Astrocyte of the hippocampus (primary cell): ENCODE data around the gene XXYLT1.

Experiments used
- DNase-seq: peaks from one replicate; pipeline ENCODE4 v3.0.0; 2011; ENCODE audit warnings: low read depth, low spot score

Gene XXYLT1

GRCh38 chr3:195185583-195185982 lies 85.4 kb downstream of the XXYLT1 start:
- DNase-seq: no peak

DNA sequence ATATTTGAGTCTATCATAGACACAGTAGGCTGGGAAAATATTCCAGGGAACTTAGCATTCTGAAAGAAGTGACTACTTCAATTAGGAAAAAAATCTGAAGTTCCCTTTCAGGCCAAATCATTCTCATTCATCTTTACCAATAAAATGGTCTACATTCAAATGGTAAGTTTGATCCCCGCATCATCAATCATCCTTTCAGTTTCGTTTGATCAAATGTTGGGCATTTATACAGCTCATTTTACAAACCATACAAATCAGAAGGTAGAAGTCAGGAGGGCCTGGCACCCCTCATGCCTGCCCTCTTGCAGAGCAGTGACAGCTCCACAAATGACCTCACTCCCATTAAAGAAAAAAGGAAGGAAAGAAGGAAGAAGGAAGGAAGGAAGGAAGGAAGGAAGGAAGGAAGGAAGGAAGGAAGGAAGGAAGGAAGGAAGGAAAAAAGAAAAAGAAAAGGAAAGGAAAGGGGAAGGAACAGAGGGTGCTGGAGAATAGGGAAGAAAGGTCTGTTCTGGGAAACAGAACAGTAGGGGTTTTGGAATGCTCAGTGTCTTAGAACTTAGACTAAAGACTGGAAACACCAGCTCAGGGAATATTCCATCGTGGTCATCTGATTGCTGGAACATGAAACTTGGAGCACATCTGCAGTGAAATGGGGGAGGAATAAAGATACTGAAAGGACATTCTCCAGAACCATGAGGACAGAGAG lies 86.1 kb downstream of the XXYLT1 start:
- no peak for DNase-seq

DNA sequence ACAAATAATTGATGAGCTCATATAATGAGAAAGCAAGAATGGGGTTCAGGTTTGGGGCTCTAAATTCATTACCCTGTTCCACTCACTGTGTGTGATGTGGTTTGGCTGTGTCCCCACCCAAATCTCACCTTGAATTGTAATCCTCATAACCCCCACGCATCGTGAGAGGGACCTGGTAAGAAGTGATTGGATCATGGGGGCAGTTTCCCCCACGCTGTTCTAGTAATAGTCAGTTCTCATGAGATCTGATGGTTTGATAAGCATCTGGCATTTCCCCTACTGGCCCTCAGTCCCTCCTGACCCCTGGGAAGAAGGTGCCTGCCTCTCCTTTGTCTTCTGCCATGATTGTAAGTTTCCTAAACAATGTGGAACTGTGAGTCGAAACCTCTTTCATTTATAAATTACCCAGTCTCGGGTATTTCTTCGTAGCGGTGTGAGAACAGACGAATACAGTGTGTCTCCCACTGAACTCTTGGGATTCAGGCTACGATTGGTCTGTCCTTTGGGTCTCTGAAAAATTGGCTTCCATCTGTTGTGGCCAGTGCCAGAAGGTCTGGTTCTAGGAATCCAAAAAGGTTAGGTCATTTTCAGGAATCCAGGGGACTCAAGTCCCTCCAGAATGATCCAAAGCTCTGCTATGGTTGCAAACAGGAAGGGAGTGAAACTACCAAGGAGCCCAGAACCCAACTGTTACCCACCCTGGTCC lies 87.7 kb downstream of the XXYLT1 start:
- no peak for DNase-seq

GRCh38 chr3:195182470-195182795 lies 88.5 kb downstream of the XXYLT1 start:
- peak; percentile 87 for DNase-seq

GRCh38 chr3:195181741-195182469 lies 89.1 kb downstream of the XXYLT1 start:
- no peak for DNase-seq

DNA sequence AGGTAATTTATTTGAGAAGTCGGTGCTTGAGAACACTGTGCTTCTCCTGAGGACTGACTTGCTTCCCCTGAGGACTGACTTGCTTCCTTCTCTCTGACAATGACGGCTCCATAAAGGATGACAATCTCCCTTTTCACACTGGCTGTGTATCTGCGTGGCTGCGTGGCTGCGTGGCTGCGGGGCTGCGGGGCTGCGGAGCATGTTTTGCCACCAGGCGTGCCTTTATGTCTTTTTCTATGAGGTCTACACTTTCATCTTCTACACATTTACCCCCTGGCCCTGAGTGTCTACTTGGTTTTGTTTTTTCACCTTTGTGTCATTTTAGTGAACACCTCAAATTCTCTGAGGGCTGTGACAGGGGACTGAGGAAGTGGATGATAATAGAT lies 89.9 kb downstream of the XXYLT1 start:
- no peak for DNase-seq

DNA sequence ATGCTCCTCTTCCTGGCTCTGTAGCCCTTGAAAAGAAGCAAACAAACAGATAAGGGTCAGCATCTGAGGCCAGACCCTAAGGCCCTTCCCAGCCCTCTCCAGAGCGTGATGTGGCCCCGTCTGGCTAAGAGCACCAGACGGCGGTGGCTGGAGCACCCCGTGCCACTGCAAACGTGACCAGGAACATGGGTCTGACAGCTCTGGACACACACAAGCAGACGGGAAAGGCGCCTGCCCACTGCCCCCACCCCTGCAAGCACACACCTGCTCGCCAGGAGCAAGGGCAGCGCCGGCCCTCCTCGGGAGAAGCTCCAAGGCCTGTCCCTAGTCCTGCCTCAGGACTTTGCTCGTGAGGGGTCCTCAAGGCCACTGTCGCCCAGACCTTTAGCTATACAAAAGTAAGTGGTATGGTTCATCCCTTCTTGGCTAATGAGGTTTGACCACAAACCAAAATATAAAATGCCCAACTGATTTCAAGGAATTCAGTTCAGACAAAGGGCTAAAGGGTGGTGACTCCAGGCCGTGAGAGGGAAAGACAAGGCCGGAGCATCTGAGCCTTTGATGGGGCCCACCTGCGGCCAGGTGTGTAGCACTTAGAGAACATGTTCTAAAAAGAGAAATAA lies 90.4 kb downstream of the XXYLT1 start:
- peak; percentile 62 for DNase-seq

- no peak for DNase-seq
These were observed 91.0 kb downstream of the XXYLT1 start for GRCh38 chr3:195179776-195180489.

- DNase-seq: peak; percentile 51
These were observed 92.6 kb downstream of the XXYLT1 start for GRCh38 chr3:195178124-195178910.

DNA sequence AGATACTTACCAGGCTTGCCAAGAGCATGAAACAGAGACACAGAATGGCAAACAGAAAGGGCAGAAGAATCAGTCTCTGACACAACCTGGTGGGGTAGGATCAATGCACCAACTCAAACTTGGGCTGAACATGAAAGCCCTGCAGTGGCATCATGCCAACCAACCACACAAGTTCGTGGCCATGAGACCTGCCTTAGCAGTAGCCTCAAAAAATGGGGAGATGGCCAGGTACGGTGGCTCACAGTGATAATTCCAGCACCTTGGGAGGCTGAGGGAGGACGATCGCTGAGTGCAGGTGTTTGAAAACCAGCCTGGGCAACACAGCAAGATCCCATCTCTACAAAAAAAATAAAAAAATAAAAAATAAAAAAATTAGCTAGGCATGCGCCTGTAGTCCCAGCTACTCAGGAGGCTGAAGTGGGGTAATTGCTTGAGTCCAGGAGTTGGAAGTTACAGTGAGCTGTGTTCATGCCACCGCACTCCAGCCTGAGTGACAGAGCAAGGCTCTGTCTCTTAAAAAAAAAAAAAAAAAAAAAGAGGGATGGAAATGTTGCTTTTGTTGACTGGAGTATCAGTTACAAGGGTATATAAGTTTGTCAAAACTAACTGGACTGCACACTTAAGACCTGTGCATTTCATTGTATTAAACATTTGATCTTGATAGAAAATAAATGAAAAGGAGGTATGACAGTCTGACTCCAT lies 93.4 kb downstream of the XXYLT1 start:
- DNase-seq: no peak

DNA sequence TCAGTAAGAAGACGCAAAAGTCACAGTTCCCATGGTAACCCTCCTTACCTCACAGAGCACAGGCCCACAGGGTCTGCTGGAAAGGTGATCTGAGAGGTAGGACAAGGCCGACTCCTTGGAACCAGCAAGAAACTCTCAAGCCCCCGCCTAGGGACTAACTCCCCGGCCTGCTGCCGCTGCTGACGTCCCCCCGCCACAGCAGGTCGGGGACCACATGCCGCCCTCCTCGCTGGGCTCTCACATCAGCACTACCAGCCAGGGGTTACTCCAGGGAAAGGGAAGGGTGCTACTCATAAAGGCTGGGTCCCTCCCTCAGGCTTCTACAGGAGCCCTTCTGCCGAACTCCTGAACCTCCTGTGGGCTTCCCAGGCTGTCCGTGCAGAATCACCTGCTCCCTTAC lies 94.2 kb downstream of the XXYLT1 start:
- no peak for DNase-seq

DNA sequence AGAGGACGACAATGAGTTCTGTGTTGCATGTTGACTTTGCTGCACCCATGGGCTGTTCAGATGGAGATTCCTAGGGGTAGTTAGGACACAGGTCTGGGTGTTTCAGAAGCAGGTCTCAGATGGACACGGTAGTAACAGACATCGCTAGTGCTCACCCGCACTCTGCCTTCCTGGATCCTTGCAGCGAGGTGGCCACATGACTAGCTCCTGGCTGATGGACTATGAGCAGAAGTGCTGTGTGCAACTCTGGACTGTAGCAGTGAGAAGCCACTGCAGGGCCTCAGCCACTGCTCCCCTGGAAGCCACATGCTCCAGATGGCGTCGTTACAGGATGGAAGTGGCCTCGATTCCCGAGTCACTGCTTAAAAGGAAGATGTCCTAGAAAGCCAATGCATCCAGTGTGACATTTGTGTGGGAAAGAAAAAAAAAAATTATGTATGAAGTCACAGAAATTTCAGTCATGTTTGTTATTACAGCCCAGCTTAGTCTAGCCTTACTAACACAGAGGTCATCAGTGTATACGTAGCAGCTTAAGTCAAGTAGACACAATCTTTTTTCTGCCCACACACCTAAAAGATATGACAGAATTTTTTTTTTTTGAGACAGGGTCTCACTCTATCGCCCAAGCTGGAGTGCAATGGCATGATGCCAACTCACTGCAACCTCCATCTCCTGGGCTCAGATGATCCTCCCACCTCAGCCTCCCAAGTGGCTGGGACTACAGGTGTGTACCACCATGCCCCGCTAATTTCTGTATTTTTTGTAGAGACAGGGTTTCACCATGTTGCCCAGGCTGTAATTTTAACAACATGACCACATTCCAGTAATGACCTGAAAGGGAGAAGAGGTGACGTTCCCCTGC lies 95.3 kb downstream of the XXYLT1 start:
- no peak for DNase-seq

- no peak for DNase-seq
These were observed 95.9 kb downstream of the XXYLT1 start for GRCh38 chr3:195175076-195175475.

DNA sequence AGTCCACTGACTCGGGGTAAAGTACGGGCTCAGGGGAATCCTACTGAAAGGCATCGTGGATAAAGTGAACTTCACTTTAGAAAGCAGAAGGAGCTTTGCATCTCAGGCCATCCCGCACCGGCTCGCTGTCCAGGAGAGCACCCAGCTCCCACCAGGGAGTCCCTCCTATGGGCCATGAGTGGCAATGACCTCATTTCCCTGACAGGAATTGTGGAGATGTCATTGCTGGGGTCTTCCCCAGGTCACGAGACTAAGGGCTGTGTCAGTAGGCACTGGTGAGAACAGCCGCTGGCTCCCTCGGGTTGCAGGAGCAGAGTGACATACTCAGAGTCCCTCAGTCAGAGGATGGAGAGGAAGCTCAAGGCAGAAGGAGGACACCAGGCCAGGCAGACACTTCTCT lies 97.3 kb downstream of the XXYLT1 start:
- DNase-seq: peak; percentile 23

DNA sequence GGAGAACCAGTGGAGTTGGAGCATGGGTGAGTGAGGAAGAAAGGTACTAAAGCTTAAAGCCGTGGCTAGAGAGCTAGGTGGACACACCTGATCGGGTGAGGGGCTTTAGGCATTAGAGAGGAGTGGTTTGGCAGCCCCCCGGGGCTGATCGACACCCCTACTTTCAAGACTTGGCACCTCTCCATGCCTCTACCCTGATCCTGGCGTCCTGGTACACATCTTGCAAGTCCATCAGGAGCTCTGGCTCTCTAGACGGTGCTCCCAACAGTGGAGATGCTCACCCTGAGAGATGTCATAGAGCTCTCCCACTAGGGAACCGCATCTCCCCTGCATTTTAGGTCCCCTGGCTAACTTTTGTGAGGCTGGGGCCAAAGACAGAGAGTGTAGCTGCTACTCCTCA lies 98.1 kb downstream of the XXYLT1 start:
- no peak for DNase-seq

DNA sequence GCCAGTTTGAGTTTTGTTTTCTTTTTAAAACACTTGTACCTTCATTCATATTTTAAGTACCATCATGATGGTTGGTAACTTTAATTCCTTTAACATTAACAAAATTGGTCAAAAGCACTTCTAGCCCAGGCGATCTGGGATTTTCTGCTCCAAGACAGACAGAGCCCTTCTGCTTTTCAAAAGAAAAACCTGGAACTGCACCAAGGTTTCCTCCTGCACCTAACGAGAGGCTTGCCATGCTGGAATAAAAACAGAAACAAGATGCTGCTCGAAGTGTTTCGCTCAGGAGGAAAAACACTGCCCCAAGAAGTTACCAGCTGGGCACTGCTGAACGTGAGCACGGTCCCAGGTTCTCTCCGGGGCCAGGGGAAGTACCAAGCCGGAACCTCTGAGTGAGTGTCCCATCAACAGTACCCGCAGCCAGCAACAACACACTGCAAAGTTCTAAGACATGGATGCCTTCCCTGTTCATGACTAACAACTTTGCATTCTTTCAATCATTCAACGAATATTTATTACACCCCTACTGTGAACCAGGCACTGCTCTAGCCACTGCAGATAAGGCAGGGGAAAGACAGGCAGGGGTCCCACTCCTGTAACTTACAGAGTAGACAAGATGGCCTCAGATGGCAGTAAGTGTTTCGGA lies 98.8 kb downstream of the XXYLT1 start:
- DNase-seq: peak; percentile 80

GRCh38 chr3:195171093-195171873 lies 99.7 kb downstream of the XXYLT1 start:
- DNase-seq: no peak

DNA sequence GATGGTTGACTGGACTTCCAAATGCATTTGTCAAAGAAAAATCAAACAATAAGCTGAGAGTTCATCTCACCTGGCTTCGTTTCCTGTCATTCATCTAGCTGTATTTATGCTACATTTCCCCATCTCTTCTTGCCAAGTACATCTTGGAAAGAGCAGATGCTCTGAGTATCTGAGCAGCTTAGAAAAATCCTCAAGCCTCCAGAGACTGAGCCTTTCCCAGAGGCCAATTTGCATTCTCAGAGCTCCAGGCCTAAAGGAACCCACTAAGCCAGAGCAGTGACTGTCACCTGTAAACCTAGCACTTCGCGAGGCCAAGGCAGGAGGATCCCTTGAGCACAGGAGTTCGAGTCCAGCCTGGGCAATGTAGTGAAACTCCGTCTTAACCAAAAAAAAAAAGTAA lies 100.5 kb downstream of the XXYLT1 start:
- no peak for DNase-seq
